GM13976 (cell line): Measurements from ENCODE around the gene KCTD12.
A peak's percentile ranks its signal among the peaks of the same experiment; 100 is the strongest.
"Not testable (repeated sequence)": the region's sequence is repeated elsewhere in the genome, so short reads cannot be mapped to it uniquely, and the experiment has no call there.

Source experiments
- DNase-seq: peaks from one replicate; pipeline ENCODE4 v3.0.0; 2012; ENCODE audit warnings: low spot score
- in situ Hi-C: fragments of 300-500 bp; cut with MboI; formaldehyde crosslinking; loops from one replicate; pipeline ENCODE4 v1.12.0; 2022; ENCODE audit warnings: low sequenced_read_pairs, mixed read lengths, inconsistent platforms; ENCODE audit not compliant: unreplicated experiment
- TF ChIP-seq, protein P1 (sequence below): IDR thresholded peaks from 2 replicates; pipeline ENCODE4 v1.5.1; 2012; ENCODE audit warnings: borderline replicate concordance, mild to moderate bottlenecking; ENCODE audit not compliant: insufficient read depth; ENCODE audit errors: extremely low read depth, missing control alignments, control extremely low read depth

The KCTD12 gene

DNA sequence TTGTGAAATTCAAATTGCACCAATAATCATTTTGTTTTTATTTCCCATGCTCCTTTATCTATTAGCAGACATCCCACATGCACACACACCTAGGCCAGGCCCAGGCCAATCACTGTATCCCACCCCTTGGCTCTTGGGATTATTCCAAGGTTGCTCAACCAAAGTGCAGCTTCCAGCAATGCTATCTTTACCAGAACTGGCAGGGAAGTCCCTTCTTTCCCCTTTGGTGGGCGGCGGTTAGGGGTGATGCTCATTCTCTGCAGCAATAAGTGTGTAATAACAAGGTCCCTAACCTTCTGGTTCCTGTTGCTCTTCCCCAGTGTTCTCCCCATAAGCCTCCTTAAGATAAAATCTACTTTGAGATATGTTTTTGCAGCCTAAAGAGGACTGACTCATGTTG, 18.3 kb upstream of the KCTD12 start:
- DNase-seq: no peak
- TF ChIP-seq, protein P1, sequence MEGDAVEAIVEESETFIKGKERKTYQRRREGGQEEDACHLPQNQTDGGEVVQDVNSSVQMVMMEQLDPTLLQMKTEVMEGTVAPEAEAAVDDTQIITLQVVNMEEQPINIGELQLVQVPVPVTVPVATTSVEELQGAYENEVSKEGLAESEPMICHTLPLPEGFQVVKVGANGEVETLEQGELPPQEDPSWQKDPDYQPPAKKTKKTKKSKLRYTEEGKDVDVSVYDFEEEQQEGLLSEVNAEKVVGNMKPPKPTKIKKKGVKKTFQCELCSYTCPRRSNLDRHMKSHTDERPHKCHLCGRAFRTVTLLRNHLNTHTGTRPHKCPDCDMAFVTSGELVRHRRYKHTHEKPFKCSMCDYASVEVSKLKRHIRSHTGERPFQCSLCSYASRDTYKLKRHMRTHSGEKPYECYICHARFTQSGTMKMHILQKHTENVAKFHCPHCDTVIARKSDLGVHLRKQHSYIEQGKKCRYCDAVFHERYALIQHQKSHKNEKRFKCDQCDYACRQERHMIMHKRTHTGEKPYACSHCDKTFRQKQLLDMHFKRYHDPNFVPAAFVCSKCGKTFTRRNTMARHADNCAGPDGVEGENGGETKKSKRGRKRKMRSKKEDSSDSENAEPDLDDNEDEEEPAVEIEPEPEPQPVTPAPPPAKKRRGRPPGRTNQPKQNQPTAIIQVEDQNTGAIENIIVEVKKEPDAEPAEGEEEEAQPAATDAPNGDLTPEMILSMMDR: no peak
- in situ Hi-C loops: loop anchor here (25.0 kb wide), 3 partner anchors 417 to 1017 kb away; no protein-coding TSS in a partner anchor

DNA sequence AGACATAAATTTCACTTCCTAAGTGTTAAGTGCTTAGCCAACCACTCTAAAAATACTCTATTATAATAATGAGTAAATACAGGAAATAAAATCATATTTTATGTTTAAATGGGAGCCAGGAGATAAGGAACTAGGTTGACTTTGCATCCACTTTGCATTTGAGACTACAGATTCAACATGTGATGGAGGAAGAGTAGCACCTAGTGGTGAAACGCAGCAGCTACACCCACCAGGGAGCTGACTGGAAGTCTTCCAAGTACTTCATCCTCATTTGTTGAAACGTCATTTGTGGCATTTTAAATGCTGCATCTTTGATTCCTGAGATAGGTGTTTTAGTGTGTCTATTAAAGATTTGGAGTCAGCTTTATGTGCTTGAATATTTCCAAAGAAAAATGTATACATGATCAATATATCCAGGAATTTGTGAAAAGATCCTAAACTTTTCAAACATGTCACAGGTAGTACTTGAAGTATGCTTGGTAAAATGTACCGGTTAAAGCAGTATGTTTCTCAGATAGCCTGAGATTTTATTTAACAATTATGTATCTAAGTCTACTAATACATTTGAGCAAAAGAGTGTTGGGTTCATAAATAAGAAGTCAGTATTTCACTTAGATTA, 17.4 kb upstream of the KCTD12 start:
- in situ Hi-C loops: loop anchor here (25.0 kb wide), 3 partner anchors 416 to 1016 kb away; no protein-coding TSS in a partner anchor
- TF ChIP-seq, protein P1: peak; percentile 95
- DNase-seq: peak; percentile 60

DNA sequence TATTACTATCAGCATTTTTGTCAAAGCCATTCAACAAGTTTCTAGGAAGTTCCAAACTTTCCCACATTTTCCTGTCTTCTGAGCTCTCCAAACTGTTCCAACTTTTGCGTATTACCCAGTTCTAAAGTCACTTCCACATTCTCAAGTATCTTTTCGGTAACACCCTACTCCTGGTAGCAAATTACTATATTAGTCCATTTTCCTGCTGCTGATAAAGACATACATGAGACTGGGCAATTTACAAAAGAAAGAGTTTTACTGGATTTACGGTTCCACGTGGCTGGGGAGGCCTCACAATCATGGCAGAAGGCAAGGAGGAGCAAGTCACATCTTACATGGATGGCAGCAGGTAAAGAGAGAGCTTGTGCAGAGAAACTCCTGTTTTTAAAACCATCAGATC, 12.9 kb upstream of the KCTD12 start:
- in situ Hi-C loops: not testable (repeated sequence)

DNA sequence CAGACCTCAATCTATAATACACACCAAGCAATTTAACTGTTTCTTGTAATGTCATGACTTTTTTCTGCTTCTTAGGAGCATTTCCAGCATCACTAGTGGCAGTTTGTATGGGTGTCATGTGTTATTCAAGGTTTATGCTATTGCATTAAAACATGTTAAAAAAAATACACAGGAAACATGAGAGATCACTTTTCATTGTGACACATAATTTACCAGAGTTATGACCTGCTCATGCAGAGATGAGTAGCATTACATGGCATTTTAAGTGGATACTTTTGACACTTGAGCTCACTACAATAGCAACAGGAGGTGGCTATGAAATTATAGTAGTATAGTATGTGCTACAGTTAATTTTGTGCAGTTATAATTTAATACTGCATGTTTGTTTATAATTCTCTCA, 11.0 kb upstream of the KCTD12 start:
- in situ Hi-C loops, DNase-seq: not testable (repeated sequence)

More for the DNA sequence above, 12.9 kb upstream of the KCTD12 start:
- DNase-seq: not testable (repeated sequence)

DNA sequence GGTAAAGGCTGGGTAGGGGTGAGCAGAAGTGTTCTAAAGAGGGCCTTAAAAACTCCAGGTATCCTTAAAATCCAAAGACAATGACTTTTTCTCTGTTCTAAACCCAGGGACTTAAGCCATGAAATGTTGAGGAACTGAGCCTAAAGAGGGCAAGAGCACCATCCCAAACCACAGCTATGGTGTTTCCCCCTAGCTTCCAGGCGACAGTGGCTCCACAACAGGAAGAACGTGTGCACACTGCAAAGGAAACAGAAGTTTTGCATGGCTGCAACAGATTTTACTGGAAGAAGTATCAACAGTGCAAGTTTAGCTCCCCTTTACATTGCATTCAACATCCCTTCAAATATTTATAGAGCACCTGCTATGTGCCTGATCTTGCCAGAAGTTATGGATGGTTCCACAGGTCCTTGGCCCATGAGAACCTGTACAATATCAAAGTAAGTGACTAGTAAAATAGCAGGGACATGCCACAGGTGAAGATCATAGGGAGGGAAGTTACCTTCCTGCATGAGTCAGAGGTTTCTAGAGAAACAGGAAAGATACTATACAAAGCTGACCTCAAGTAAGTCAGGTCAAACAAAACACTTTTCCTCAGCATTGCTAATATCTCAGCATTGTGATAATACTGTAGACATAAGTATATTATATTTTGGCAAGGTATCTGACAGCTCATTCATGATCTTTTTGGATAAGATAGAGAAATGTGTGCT, 8.4 kb upstream of the KCTD12 start:
- DNase-seq: no peak
- TF ChIP-seq, protein P1: no peak
- in situ Hi-C loops: no loop called here

DNA sequence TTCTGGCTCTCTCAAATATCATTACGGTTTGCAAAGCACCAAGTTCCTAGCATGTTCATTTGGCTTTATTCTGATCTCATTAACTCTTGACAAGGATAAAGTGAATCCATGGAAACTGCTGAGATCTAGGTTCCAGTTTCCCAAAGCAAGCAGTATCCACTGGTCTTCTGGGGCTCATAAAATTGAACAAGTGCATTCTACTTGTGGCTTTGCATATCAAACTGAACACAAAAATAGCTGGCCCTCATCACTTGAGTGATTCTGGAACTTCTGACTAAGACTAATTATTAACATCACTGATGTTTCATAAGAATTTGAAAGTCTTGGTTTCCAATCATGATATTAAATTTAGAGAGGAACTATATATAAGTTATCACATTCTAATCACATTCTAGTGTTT, 6.3 kb upstream of the KCTD12 start:
- TF ChIP-seq, protein P1: no peak
- DNase-seq: no peak
- in situ Hi-C loops: no loop called here

DNA sequence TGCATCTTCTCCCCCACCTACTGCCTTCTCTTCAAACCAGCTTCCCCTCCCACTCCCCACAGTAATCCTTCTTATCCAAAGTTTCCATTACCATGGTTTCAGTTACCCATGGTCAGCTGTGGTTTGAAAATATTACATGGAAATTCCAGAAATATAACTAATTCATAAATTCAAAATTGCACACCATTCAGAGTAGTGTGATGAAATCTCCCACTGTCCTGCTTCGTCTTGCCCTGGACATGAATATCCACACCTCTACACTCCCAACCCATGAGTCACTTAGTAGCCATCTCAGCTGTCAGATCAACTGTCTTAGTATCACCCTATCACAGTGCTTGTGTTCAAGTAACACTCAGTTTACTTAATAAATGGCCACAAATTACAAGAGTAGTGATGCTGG, 3.8 kb upstream of the KCTD12 start:
- TF ChIP-seq, protein P1: no peak
- no peak for DNase-seq
- in situ Hi-C loops: no loop called here
